Left lobe of liver (tissue), 2 donors: ENCODE data around the gene NCK1. TPM values are rescaled to one million over a fixed set of nuclear protein-coding genes. Genes with fewer than 3 reads are reported as not detected.
"Not testable (repeated sequence)": the region's sequence is repeated elsewhere in the genome, so short reads cannot be mapped to it uniquely, and the experiment has no call there.

Experiments
- ATAC-seq: fragments of 200-7000 bp; cut with Tn5 transposase; one replicate; pipeline ENCODE4 v1.9.1; 2020; ENCODE audit warnings: mild to moderate bottlenecking, moderate library complexity
- DNase-seq: peaks from one replicate; pipeline ENCODE4 v3.0.0-alpha.2; 2020; ENCODE audit warnings: low spot score
- total RNA-seq: library from RNA; stranded (reverse); gene quantifications from one replicate; pipeline ENCODE4 v1.2.1, GENCODE V29; 2021
- donor health status: DM: no; HTN: no; CAD: no; lungs with moderate emphysema.
- donor health status: DM: no; HTN: yes; CAD: no.

Gene NCK1
- total RNA-seq, 1 donor from 2014 or later = 19.0 TPM

DNA sequence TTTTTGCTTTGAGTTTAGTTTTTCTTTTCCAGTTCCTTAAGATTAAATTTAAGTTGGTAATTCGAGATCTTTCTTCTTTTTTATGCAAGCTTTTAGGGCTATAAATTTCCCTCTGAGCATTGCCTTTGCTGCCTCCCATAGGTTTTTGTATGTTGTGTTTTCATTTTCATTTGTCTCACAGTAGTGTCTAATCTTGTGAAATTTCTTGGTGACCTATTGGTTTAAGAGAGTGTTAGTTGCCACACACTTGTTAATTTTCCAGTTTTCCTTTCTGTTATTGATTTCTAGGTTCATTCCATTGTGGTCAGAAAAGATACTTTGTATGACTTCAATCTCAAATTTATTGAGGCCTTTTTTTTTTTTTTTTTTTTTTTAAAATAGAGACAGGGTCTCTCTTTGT is 77.5 kb downstream of the NCK1 start:
- peak; percentile 65 for ATAC-seq
- no peak for DNase-seq

DNA sequence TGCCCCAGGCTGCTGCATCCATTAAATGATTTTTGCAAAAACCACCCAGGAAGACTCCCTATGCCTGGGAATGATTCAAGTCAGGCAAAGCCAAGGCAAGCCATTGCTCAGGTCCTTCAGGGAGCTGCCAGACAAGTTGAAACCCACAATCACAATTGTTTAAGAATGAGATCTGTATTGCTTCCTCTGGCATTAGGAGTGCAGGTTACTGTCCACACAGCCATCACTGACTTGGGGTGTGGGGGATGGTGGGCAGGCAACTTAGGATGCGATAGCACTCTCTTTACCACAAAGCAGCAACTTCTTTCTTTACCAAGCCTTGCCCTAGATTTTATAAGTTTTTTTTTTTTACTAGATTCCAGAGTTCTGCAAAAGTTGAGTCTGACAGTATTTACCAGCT is 80.8 kb downstream of the NCK1 start:
- DNase-seq (no peak), ATAC-seq (no peak)

DNA sequence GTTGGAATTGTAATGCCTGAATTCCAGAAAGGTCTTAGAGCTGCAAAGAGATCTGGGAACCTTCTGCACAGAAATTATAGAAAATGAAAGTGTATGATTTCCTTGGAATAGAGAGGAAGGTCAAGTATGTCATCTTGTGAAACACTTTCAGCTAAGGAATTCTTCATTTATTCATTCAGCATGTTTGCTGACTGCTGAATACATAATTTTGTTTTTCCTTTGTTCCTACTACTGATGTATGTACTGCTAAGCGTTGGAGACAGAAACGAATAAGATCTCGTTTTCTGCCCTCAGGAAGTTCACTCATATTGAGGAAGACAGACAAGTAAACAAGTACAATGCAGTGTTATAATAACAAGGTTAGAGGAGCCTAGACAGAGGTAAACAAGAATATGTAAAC is 81.4 kb downstream of the NCK1 start:
- no peak for ATAC-seq
- no peak for DNase-seq

DNA sequence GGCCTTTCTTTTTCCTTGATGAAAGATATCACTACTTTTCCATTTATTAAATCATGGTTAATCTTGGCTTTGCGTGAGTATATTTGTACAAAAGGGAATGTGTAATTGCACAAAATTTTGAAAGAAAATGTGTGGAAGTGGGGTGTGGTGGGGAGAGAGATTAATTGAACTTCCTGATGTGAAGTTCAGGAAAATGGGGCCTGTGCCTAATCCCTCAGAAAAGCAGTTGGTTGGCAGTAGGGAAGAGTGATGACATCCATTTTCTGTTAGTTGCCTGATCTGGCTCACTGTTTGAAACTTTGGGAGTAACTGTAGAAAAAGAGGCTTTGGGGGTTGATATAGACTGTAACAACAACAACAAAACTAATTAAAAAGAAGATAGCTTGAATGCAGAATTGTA is 85.0 kb downstream of the NCK1 start:
- DNase-seq = no peak
- ATAC-seq = no peak

DNA sequence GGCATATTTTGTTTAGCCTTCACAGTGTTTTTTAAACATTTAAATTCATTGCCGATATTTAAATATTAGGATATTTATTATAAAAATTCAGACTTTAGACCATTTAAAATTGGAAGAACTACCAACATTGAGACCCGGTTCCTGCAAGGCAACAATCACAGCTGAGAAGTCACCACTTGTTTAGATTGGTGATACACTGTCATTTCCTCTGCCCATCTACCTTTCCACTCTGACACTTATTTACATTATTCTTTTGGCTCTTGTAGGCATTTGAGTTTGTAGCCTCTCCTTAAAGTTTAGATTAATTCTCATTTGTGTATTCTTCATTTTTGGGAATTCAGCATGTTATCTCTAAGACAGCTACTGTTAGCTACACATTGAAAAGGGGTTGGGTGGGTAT is 85.5 kb downstream of the NCK1 start:
- ATAC-seq = peak; percentile 23
- no peak for DNase-seq

DNA sequence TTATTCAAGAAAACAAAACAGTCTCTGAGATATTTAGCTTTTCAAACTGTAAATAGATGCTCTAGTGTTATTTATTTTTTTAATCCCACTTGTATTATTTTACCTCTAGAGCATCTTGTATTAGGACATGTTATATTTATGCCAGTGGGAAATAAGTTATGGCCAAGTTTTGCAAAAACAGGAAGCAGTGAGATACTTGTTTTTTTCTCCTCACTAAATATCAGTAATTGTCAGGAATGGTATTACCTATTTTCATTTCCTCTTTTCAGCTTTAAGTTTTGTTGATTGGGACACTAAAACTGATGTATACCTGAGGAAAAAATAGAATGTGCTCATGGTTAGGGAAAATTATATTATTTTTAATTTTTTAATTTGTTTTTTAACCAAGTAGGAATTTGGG is 87.1 kb downstream of the NCK1 start:
- ATAC-seq (no peak), DNase-seq (no peak)

DNA sequence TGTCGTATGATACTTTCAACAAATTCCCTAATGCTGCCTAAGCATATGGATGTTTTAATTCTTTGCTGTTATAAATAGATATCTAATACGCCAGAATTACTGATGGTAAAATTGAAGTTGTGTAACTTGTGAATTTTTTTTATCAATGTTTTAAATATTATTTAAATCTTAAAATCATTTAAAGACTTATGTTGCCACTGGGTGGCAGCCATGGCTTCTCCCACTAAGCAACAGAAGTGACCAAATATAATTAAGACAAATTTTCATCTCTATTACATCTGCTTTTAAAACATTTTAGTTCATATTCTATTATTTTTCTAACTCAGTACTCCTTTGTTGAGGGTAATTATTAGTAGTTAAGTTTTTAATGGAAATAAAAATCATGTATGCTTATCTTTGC is 87.7 kb downstream of the NCK1 start:
- DNase-seq (no peak), ATAC-seq (no peak)

DNA sequence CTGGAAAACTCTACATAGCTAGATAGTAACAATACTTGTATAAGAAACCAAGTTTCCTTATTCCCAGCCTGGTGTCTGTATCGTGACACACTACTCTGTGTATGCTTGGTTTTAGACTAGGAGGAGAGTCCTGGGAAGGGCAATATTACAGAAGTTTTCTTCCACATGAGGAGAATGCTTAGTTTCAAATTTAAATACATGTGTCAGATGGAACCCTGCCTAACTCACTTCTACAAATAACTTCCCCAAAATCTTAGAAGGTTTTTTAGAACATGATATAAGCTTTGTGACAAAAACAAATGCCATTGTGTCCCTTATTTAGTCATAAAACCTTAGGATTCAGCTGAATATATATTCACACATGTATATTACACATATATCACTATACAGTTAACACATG is 88.6 kb downstream of the NCK1 start:
- no peak for ATAC-seq
- no peak for DNase-seq

DNA sequence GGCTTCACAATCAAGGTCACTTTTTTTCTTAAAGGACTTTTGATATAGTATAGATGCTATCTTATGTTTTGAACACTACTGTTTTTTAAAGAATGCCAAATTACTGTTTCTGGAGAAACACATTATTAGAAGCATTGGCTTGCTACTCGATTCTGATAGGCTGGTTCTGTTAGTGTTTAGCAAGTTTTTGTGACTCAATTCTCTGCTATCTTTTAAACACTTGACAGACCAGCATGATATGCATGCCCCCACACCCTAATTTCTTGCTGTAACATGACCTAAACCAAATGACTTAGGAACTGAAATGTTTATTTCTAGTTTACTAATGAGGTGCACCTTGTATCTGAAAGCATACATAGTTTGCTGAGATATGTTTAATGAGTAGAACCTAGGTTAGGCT is 90.3 kb downstream of the NCK1 start:
- DNase-seq (no peak), ATAC-seq (no peak)

DNA sequence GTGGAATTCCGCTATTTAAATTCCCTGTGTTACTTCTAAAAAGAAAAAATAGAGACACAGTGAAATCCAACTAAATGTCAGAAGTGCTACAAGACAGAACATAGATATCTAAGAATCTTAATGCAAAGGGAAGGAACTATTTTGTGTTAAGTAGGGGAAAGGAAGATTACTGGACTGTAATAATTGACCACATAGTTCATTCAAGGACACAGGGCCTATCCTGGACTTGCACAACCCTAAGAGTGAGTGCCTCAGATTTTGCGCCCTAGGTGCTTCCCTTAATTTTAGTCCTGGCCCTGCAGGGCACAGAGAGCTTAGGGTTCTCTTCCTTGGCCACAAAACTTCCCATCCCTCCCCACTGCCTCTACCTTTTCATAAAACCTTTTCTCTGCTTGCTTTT is 92.2 kb downstream of the NCK1 start:
- no peak for DNase-seq
- no peak for ATAC-seq

DNA sequence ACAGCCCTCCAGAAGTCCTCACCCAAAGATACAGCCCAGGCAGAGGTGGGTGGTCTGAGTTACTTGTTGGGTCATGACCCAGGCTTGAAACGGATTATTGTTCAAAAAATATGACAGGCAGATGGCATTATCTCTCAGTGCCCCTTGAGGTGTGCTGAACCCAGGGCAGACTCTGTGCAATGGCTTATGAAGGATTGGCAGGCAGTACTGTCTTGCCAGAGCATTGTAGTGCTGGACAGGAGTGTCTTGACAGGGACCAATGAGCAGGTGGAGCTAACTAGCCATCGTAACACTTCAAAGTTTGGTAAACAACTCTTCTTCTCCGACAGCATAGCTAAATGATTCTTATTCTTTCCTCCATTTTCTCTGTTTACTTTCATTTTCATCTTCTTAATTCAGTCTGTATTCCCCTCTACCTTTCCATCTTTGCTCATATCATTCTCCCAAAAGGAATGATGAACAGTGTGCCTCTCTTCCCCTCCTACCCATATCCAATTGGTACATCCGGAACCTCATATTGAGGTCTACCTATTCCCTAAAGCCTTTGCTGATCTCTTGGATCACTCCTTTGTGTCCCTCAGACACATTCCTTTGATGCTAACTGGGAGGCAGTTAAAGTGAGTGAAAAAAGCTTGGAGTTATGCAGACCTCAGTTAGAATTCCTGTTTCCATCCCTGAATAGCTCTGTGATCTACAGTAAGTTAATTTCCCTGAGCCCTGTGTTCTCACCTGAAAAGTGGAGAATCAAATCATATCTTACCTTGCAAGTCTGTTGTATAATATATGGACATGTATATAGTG is 93.2 kb downstream of the NCK1 start:
- DNase-seq (no peak), ATAC-seq (peak; percentile 4)

DNA sequence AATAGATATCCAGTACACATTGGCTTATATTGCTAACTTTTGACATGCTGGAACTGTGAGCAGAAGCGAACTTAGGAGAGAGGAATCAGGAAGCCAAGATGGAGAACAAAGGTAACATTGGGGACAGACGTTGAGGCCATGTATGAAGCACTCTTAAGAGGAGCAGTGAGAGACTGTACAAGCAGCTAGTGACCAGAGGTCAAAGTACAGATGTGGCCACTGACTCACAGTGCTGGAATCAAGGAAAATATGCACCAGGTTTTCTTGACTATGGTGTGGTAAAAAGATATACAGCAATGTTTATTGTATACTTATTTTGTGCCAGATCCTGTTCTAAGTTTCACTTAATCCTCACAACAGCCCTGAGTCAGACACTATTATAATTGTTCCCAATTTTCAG is 93.8 kb downstream of the NCK1 start:
- ATAC-seq (peak; percentile 64), DNase-seq (no peak)

DNA sequence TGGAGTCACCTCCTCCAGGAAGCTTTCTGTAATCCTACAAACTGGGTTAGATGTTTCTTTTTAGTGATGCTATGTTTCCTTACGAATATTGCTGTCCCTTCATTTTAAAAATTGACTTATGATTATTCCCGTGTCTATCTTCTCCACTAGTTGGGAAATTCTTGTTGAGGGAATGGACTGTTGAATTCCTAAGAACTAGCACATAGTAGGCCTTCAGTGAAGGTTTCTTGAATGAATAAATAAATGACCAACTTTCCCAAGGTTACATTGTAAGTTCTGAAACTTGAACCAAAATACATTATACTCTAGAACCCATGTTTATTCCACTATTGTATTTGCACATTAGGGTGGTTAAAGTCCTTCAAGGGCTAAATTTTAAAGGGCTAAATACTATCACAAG is 95.0 kb downstream of the NCK1 start:
- DNase-seq (no peak), ATAC-seq (no peak)

DNA sequence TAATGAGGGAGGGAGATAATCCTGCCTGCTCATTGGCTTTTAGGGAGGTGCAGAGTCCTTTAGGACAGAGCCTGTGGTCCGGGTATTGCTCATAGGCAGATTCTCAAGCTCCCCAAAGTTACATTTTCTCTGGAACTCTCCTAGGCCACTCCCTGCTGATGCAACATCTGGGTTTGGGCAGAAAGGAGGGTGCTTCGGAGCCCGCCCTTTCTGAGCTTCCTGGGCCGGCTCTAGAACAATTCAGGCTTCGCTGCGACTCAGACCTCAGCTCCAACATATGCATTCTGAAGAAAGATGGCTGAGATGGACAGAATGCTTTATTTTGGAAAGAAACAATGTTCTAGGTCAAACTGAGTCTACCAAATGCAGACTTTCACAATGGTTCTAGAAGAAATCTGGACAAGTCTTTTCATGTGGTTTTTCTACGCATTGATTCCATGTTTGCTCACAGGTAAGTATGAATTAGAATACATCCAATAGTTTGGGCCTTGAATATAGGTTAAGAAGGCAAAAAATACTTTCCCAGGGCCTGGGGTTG is 95.8 kb downstream of the NCK1 start, which contains the start of gene IL20RB:
Gene IL20RB (plus strand): TSS at position 233 of the 538 bp plus-strand sequence. CDS start 131 bp downstream, at position 364.
- peak; percentile 66 for DNase-seq
- ATAC-seq = peak; percentile 77

DNA sequence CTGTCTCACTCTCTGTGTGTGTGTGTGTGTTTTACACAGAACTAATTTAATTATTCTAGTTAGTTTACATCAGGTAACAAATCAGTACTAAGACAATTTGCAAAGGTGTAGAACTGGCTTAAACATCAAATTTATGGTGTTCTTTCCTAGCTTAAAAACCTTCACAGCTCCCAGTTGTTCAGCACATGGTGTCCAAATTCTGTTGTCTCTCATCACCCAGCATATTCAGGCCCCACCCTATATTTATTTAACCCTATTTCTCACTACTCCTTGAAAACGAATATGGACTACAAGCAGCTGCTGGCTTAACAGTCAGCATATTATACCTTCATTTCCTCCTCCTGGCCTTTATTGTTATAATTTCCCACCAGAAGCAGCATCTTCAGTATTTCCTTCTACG is 96.9 kb downstream of the NCK1 start:
- DNase-seq = no peak
- ATAC-seq = no peak

DNA sequence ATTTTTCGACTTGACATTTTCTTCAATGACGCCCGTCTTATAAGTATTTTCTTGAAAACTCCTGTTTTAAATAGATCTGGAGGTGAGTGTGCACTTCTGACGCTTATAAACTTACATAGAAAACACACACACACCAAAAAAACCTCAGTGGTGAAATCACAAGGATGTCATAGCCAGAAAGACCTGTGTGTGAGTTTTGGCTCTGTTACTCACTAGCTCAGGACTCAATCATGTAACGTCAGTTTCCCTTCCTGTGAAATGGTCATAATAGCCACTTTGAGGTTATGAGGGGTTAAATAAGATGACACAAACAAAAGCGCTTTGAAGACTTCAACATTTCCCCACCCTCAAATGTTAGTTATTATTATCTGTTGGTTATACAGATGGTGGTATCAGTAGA is 97.6 kb downstream of the NCK1 start:
- no peak for DNase-seq
- ATAC-seq = no peak

DNA sequence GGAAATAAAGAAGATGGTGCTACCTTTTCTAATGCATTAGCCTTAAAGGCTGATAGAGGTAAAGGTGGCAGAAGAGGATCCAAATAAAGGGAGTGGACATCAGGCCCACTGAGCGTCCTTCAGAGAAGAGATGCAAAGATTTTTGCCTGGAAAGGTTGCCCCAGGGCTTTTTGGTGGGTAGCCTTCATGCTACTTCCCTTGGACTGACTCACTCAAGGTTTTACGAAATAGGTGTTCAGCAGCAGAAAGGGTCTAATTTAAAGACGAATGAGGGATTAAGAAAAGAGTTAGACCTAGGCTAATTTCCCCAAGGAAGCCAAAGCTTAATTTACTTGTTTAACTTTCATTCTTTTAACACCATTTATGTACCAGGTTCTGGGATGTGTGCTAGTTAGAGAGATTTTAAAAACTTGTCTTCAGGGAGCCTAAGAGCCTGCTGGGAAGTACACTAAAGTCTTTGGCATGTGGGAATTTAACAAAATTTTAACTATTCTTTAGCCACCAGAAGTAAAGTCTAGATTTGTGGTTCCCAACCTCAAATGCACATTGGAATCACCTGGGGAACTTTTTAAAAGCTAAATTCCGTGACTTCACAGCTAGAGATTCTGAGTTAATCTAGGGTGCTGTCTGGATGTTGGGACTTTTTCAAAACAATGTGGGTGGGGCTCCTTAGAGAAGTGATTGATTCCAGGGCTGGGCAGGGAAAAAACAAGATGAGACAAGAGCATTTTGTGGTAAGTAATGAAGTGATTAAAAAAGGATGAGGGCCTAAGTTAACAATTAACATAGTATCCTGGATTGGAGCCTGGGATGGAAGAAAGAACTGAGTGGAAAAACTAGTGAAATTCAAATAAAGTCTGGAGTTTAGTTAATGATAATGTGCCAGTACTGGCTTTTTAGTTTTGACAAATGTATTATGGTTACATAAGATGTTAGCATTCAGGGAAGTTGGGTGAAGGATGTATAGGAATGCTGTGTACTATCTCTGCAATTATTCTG is 99.1 kb downstream of the NCK1 start:
- ATAC-seq (peak; percentile 61), DNase-seq (no peak)

DNA sequence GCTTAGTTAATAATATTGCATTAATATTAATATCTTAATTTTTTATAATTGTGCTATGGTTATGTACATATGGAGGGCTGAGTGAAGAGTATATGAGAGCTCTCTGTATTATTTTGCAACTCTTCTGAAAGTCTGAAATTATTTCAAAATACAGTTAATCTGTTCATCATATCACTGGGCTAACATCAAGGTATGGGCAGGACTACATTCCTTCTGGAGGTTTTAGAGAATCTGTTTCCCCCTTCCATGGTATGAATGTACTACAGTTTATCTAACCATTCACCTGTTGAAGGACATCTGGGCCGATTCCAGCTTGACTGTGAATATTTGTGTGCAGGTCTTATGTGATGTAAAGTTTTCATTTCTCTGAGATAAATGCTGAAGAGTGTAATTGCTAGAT is 100.9 kb downstream of the NCK1 start:
- ATAC-seq = no peak
- DNase-seq = no peak

DNA sequence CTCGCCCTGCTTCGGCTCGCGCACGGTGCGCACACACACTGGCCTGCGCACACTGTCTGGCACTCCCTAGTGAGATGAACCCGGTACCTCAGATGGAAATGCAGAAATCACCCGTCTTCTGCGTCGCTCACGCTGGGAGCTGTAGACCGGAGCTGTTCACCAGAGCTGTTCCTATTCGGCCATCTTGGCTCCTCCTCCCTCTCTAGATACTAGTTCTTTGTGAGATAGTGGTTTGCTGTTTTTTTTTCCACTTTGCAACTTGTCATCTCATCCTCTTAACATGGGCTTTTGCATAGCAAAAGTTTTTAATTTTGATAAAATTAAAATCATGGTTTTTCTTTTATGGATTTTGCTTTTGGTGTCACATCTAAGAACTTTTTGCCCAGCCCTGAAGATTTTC is 107.5 kb downstream of the NCK1 start:
- not testable (repeated sequence) for DNase-seq, ATAC-seq

DNA sequence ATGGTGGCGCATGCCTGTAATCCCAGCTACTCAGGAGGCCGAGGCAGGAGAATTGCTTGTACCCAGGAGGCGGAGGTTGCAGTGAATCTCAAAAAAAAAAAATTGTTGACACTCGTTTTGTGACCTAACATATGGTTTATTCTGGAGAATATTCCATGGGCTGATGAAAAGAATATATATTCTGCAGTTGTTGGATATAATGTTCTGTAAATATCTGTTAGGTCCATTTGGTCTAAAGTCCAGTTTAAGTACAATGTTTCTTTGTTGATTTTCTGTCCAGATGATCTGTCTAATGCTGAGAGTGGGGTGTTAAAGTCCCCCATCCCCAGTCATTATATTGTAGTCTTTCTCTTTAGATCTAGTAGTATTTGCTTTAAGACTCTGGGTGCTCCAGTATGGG is 111.3 kb downstream of the NCK1 start:
- ATAC-seq (no peak), DNase-seq (no peak)

DNA sequence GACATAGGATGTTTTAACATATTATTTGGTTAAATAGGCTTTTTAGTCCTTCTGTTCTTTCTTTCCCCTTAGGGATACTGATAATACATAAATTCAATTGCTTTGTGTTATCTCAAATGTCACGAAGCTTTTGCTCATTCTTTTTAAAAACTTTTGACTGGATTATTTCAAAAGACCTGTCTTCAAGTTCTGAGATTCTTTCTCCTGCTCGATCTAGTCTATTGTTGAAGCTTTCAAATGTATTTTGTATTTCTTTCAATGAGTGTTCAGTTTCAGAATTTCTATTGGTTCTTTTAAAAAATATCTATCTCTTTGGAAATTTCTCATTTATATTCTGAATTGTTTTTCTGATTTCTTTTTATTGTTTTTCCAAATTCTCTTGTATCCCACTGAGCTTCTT is 112.7 kb downstream of the NCK1 start:
- ATAC-seq = no peak
- DNase-seq = no peak

DNA sequence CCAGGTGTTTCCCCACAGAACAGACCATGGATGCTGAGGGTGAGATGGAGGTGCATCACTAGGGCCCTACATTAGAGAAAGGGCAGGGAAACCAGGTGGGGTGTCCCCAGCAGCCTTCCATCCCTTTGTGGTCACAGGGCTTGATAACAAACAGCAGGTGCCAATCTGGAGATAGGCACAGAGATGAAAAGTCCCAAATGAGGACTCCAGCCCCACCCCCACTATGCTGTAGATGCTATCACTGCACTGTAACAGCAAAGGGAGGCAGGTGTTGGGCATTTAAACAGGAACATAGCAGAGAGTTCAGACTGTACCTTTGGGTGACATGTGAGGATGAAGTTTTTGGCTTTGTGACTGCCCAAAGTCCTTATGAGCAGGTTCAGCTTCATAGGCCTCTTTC is 117.2 kb downstream of the NCK1 start:
- DNase-seq (no peak), ATAC-seq (no peak)
